ENCODE data around the gene CELA3A.
"Not testable (repeated sequence)": the region's sequence is repeated elsewhere in the genome, so short reads cannot be mapped to it uniquely, and the experiment has no call there.

DNA sequence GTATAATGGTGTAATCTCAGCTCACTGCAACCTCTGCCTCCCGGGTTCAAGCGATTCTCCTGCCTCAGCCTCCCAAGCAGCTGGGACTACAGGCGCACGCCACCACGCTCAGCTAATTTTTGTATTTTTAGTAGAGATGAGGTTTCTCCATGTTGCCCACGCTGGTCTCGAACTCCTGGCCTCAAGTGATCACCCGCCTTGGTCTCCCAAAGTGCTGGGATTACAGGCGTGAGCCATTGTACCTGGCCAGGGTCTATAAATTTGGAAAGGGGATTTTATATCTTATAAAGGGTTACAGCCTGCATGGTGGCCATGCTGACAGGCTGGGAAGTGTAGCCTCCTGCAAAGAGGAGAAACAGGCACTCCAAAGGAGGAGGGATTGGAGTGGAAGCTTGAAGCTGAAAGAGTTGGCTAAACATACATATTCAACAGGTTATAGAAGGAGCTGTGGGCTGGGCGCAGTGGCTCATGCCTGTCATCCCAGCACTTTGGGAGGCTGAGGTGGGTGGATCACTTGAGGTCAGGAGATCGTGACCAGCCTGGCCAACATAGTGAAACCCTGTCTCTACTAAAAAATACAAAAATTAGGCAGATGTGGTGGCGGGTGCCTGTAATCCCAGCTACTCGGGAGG, 13.2 kb downstream of the CELA3A start:
- TF ChIP-seq, protein P1, sequence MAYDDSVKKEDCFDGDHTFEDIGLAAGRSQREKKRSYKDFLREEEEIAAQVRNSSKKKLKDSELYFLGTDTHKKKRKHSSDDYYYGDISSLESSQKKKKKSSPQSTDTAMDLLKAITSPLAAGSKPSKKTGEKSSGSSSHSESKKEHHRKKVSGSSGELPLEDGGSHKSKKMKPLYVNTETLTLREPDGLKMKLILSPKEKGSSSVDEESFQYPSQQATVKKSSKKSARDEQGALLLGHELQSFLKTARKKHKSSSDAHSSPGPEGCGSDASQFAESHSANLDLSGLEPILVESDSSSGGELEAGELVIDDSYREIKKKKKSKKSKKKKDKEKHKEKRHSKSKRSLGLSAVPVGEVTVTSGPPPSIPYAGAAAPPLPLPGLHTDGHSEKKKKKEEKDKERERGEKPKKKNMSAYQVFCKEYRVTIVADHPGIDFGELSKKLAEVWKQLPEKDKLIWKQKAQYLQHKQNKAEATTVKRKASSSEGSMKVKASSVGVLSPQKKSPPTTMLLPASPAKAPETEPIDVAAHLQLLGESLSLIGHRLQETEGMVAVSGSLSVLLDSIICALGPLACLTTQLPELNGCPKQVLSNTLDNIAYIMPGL (CRISPR knock-in tag; IDR thresholded peaks at IDR 0.05; ENCODE audit: borderline replicate concordance) = not testable (repeated sequence)
- not testable (repeated sequence) for TF ChIP-seq JUN (IDR thresholded peaks at IDR 0.05); HOXA7 (CRISPR knock-in tag; IDR thresholded peaks at IDR 0.05); POLR2AphosphoS2 (conservative IDR thresholded peaks at IDR 0.05; ENCODE audit: low read length); POLR2A (IDR thresholded peaks at IDR 0.05; ENCODE audit: low read length)
- TF ChIP-seq, protein P2, sequence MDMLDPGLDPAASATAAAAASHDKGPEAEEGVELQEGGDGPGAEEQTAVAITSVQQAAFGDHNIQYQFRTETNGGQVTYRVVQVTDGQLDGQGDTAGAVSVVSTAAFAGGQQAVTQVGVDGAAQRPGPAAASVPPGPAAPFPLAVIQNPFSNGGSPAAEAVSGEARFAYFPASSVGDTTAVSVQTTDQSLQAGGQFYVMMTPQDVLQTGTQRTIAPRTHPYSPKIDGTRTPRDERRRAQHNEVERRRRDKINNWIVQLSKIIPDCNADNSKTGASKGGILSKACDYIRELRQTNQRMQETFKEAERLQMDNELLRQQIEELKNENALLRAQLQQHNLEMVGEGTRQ (IDR thresholded peaks at IDR 0.05) = not testable (repeated sequence)
- TF ChIP-seq, protein P3, sequence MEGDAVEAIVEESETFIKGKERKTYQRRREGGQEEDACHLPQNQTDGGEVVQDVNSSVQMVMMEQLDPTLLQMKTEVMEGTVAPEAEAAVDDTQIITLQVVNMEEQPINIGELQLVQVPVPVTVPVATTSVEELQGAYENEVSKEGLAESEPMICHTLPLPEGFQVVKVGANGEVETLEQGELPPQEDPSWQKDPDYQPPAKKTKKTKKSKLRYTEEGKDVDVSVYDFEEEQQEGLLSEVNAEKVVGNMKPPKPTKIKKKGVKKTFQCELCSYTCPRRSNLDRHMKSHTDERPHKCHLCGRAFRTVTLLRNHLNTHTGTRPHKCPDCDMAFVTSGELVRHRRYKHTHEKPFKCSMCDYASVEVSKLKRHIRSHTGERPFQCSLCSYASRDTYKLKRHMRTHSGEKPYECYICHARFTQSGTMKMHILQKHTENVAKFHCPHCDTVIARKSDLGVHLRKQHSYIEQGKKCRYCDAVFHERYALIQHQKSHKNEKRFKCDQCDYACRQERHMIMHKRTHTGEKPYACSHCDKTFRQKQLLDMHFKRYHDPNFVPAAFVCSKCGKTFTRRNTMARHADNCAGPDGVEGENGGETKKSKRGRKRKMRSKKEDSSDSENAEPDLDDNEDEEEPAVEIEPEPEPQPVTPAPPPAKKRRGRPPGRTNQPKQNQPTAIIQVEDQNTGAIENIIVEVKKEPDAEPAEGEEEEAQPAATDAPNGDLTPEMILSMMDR (IDR thresholded peaks at IDR 0.05) = not testable (repeated sequence)
- TF ChIP-seq, protein P4, sequence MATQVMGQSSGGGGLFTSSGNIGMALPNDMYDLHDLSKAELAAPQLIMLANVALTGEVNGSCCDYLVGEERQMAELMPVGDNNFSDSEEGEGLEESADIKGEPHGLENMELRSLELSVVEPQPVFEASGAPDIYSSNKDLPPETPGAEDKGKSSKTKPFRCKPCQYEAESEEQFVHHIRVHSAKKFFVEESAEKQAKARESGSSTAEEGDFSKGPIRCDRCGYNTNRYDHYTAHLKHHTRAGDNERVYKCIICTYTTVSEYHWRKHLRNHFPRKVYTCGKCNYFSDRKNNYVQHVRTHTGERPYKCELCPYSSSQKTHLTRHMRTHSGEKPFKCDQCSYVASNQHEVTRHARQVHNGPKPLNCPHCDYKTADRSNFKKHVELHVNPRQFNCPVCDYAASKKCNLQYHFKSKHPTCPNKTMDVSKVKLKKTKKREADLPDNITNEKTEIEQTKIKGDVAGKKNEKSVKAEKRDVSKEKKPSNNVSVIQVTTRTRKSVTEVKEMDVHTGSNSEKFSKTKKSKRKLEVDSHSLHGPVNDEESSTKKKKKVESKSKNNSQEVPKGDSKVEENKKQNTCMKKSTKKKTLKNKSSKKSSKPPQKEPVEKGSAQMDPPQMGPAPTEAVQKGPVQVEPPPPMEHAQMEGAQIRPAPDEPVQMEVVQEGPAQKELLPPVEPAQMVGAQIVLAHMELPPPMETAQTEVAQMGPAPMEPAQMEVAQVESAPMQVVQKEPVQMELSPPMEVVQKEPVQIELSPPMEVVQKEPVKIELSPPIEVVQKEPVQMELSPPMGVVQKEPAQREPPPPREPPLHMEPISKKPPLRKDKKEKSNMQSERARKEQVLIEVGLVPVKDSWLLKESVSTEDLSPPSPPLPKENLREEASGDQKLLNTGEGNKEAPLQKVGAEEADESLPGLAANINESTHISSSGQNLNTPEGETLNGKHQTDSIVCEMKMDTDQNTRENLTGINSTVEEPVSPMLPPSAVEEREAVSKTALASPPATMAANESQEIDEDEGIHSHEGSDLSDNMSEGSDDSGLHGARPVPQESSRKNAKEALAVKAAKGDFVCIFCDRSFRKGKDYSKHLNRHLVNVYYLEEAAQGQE (IDR thresholded peaks at IDR 0.05) = not testable (repeated sequence)
